ENCODE data around the gene LEKR1.

The LEKR1 gene

GRCh38 chr3:157059661-157060060 lies 233.5 kb downstream of the LEKR1 start:
- H2AFZ ChIP-seq (ENCODE audit: low read depth, low read length), result no peak overlapping the region
- H3K79me2 ChIP-seq (ENCODE audit: low read length), result no peaks in the 10 kb centered on the region
- peak overlapping the region; percentile 68 for H3K4me3 ChIP-seq (ENCODE audit: low read length)
- H3K9me3 ChIP-seq (ENCODE audit: insufficient read depth, low read length), result no peaks in the 10 kb centered on the region
- TF ChIP-seq EZH2phosphoT487 (IDR thresholded peaks at IDR 0.05; ENCODE audit: low read depth), result no peak
- no peak for TF ChIP-seq CTCF (IDR thresholded peaks at IDR 0.05; ENCODE audit: low read depth, low read length)
- H4K20me1 ChIP-seq (ENCODE audit: insufficient read depth, low read length), result no peaks in the 10 kb centered on the region
- no peaks in the 10 kb centered on the region for H3K27me3 ChIP-seq (ENCODE audit: low read depth, low read length)
- peak overlapping the region; percentile 96 for H3K27ac ChIP-seq (ENCODE audit: low read length)
- H3K9ac ChIP-seq (ENCODE audit: low read length), result peak overlapping the region; percentile 90
- peaks cover 17% of the 10 kb centered on the region for H3K36me3 ChIP-seq (replicated peaks; ENCODE audit: low read depth, low read length)
- H3K4me1 ChIP-seq (ENCODE audit: low read length), result peaks cover 73% of the 10 kb centered on the region
- peak overlapping the region; percentile 81 for H3K4me2 ChIP-seq (ENCODE audit: low read length)

DNA sequence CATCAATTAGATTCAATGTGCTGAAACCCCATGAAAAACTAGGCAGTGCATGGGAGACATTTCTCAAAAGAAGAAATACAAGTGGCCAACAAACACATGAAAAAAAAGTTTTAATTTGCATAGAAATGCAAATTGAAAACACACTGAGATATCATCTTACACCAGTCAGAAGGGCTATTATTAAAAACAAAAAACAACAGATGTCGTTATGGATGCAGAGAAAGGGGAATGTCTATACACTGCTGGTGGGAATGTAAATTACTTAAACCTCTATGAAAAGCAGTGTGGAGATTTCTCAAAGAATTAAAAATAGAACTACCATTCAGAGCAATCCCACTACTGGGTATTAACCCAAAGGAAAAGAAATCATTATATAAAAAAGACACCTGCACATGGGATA lies 235.1 kb downstream of the LEKR1 start:
- Histone ChIP-seq H3K4me2 (ENCODE audit: low read length) (no peak overlapping the region), H3K4me1 (ENCODE audit: low read length) (peaks cover 89% of the 10 kb centered on the region), H3K4me3 (ENCODE audit: low read length) (no peak overlapping the region), H3K27ac (ENCODE audit: low read length) (peak overlapping the region; percentile 96), H4K20me1 (ENCODE audit: insufficient read depth, low read length) (no peaks in the 10 kb centered on the region), H3K79me2 (ENCODE audit: low read length) (no peaks in the 10 kb centered on the region), H2AFZ (ENCODE audit: low read depth, low read length) (no peak overlapping the region), H3K9me3 (ENCODE audit: insufficient read depth, low read length) (no peaks in the 10 kb centered on the region), H3K9ac (ENCODE audit: low read length) (no peak overlapping the region), H3K27me3 (ENCODE audit: low read depth, low read length) (no peaks in the 10 kb centered on the region), H3K36me3 (replicated peaks; ENCODE audit: low read depth, low read length) (peaks cover 17% of the 10 kb centered on the region)
- TF ChIP-seq EZH2phosphoT487 (IDR thresholded peaks at IDR 0.05; ENCODE audit: low read depth), result no peak

- Histone ChIP-seq H3K4me2 (ENCODE audit: low read length) (peak overlapping the region; percentile 85), H3K79me2 (ENCODE audit: low read length) (no peaks in the 10 kb centered on the region), H3K36me3 (replicated peaks; ENCODE audit: low read depth, low read length) (peaks cover 17% of the 10 kb centered on the region), H3K4me1 (ENCODE audit: low read length) (peaks cover 90% of the 10 kb centered on the region), H2AFZ (ENCODE audit: low read depth, low read length) (no peak overlapping the region), H4K20me1 (ENCODE audit: insufficient read depth, low read length) (no peaks in the 10 kb centered on the region), H3K9me3 (ENCODE audit: insufficient read depth, low read length) (no peaks in the 10 kb centered on the region), H3K27me3 (ENCODE audit: low read depth, low read length) (no peaks in the 10 kb centered on the region), H3K9ac (ENCODE audit: low read length) (peak overlapping the region; percentile 80), H3K27ac (ENCODE audit: low read length) (peak overlapping the region; percentile 93), H3K4me3 (ENCODE audit: low read length) (peak overlapping the region; percentile 55; the same call in 1 of the 2 replicates)
- TF ChIP-seq EZH2phosphoT487 (IDR thresholded peaks at IDR 0.05; ENCODE audit: low read depth), result no peak
- TF ChIP-seq CTCF (IDR thresholded peaks at IDR 0.05; ENCODE audit: low read depth, low read length), result no peak
These were observed 237.3 kb downstream of the LEKR1 start for GRCh38 chr3:157063469-157063868.

GRCh38 chr3:157063926-157064325 lies 237.8 kb downstream of the LEKR1 start:
- H3K4me3 ChIP-seq (ENCODE audit: low read length), result peak overlapping the region; percentile 55
- H2AFZ ChIP-seq (ENCODE audit: low read depth, low read length), result peak overlapping the region; percentile 69; the same call in 1 of the 2 replicates
- H3K27ac ChIP-seq (ENCODE audit: low read length), result peak overlapping the region; percentile 93
- peak overlapping the region; percentile 80 for H3K9ac ChIP-seq (ENCODE audit: low read length)
- H3K9me3 ChIP-seq (ENCODE audit: insufficient read depth, low read length), result no peaks in the 10 kb centered on the region
- peaks cover 17% of the 10 kb centered on the region for H3K36me3 ChIP-seq (replicated peaks; ENCODE audit: low read depth, low read length)
- H3K27me3 ChIP-seq (ENCODE audit: low read depth, low read length), result no peaks in the 10 kb centered on the region
- H4K20me1 ChIP-seq (ENCODE audit: insufficient read depth, low read length), result no peaks in the 10 kb centered on the region
- peaks cover 85% of the 10 kb centered on the region for H3K4me1 ChIP-seq (ENCODE audit: low read length)
- H3K4me2 ChIP-seq (ENCODE audit: low read length), result peak overlapping the region; percentile 85
- no peaks in the 10 kb centered on the region for H3K79me2 ChIP-seq (ENCODE audit: low read length)
- TF ChIP-seq EZH2phosphoT487 (IDR thresholded peaks at IDR 0.05; ENCODE audit: low read depth) (no peak), CTCF (IDR thresholded peaks at IDR 0.05; ENCODE audit: low read depth, low read length) (no peak)

All from OCI-LY3 (cell line).